GM10266 (cell line): Measurements from ENCODE around the gene ELP6.

Experiments
- DNase-seq: peaks from one replicate; pipeline ENCODE4 v3.0.0; 2012; ENCODE audit errors: extremely low spot score
- CTCF ChIP-seq: IDR thresholded peaks from 2 replicates; pipeline ENCODE4 v1.5.1; 2012; ENCODE audit warnings: mild to moderate bottlenecking, low read depth; ENCODE audit not compliant: control insufficient read depth, insufficient read depth; ENCODE audit errors: missing control alignments

Gene ELP6

GRCh38 chr3:47536967-47537366 lies 23.5 kb upstream of the ELP6 start:
- no peak for DNase-seq
- TF ChIP-seq CTCF = no peak

GRCh38 chr3:47536221-47536891 lies 22.8 kb upstream of the ELP6 start:
- TF ChIP-seq CTCF = no peak
- no peak for DNase-seq

- DNase-seq = no peak
- no peak for TF ChIP-seq CTCF
Measured at GRCh38 chr3:47533996-47534454, 20.5 kb upstream of the ELP6 start.

- DNase-seq = no peak
- no peak for TF ChIP-seq CTCF
Measured at GRCh38 chr3:47533481-47533880, 20.0 kb upstream of the ELP6 start.

GRCh38 chr3:47527952-47528725 lies 14.6 kb upstream of the ELP6 start:
- no peak for DNase-seq

GRCh38 chr3:47525617-47526016 lies 12.1 kb upstream of the ELP6 start:
- TF ChIP-seq CTCF = no peak
- no peak for DNase-seq

More at GRCh38 chr3:47527952-47528725, 14.6 kb upstream of the ELP6 start:
- no peak for TF ChIP-seq CTCF
